ENCODE data around the gene PON2. TPM values are rescaled to one million over a fixed set of nuclear protein-coding genes. Genes with fewer than 3 reads are reported as not detected.

Gene PON2
- total and polyA plus RNA-seq, 2 of the 13 experiments (the other 11 are each of a cell fraction or from before 2014, with no cell fraction given): 202 to 217 TPM

GRCh38 chr7:95470452-95470851, 35.6 kb upstream of the PON2 start (continued):
- TF ChIP-seq, protein P1, sequence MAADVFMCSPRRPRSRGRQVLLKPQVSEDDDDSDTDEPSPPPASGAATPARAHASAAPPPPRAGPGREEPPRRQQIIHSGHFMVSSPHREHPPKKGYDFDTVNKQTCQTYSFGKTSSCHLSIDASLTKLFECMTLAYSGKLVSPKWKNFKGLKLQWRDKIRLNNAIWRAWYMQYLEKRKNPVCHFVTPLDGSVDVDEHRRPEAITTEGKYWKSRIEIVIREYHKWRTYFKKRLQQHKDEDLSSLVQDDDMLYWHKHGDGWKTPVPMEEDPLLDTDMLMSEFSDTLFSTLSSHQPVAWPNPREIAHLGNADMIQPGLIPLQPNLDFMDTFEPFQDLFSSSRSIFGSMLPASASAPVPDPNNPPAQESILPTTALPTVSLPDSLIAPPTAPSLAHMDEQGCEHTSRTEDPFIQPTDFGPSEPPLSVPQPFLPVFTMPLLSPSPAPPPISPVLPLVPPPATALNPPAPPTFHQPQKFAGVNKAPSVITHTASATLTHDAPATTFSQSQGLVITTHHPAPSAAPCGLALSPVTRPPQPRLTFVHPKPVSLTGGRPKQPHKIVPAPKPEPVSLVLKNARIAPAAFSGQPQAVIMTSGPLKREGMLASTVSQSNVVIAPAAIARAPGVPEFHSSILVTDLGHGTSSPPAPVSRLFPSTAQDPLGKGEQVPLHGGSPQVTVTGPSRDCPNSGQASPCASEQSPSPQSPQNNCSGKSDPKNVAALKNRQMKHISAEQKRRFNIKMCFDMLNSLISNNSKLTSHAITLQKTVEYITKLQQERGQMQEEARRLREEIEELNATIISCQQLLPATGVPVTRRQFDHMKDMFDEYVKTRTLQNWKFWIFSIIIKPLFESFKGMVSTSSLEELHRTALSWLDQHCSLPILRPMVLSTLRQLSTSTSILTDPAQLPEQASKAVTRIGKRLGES (CRISPR knock-in tag; IDR thresholded peaks at IDR 0.05; ENCODE audit: borderline replicate concordance): no peak
- no peak for TF ChIP-seq SIX4 (CRISPR knock-in tag; IDR thresholded peaks at IDR 0.05)
- TF ChIP-seq NR2F2 (IDR thresholded peaks at IDR 0.05; ENCODE audit: borderline replicate concordance, low read depth): peak; percentile 39; the same call in 1 of the 2 replicates
- no peak for TF ChIP-seq ZNF792 (CRISPR knock-in tag; IDR thresholded peaks at IDR 0.05)
- no peak for TF ChIP-seq FOXP1 (IDR thresholded peaks at IDR 0.05)
- TF ChIP-seq FOXP1 (CRISPR knock-in tag; IDR thresholded peaks at IDR 0.05): peak; percentile 70; the same call in 1 of the 2 replicates
- no peak for TF ChIP-seq ZNF343 (CRISPR knock-in tag; IDR thresholded peaks at IDR 0.05)
- 0 out of 2 replicates have a peak, but pooled peaks have one; percentile 41 for TF ChIP-seq GATA4 (IDR thresholded peaks at IDR 0.05; ENCODE audit: borderline replicate concordance, low read depth)
- no peak for TF ChIP-seq ZNF710 (CRISPR knock-in tag; IDR thresholded peaks at IDR 0.05; ENCODE audit: borderline replicate concordance)
- TF ChIP-seq FOXA1 (IDR thresholded peaks at IDR 0.05): no peak
- TF ChIP-seq FOXA1 (CRISPR knock-in tag; IDR thresholded peaks at IDR 0.05): peak; percentile 65; the same call in 1 of the 2 replicates
- TF ChIP-seq ERF (CRISPR knock-in tag; IDR thresholded peaks at IDR 0.05): 0 out of 2 replicates have a peak, but pooled peaks have one; percentile 38
- TF ChIP-seq PBX3 (CRISPR knock-in tag; IDR thresholded peaks at IDR 0.05; ENCODE audit: borderline replicate concordance): no peak
- peak; percentile 75 for TF ChIP-seq NCOA2 (CRISPR knock-in tag; IDR thresholded peaks at IDR 0.05)
- 0 out of 2 replicates have a peak, but pooled peaks have one; percentile 10 for TF ChIP-seq SP5 (CRISPR knock-in tag; IDR thresholded peaks at IDR 0.05; ENCODE audit: borderline replicate concordance, low read depth)
- TF ChIP-seq FOSL1 (CRISPR knock-in tag; IDR thresholded peaks at IDR 0.05; ENCODE audit: borderline replicate concordance): no peak
- no peak for TF ChIP-seq MTF1 (CRISPR knock-in tag; IDR thresholded peaks at IDR 0.05)
- peak; percentile 54; the same call in 1 of the 2 replicates for TF ChIP-seq RARA (CRISPR knock-in tag; IDR thresholded peaks at IDR 0.05)
- no peak for TF ChIP-seq WIZ (CRISPR knock-in tag; IDR thresholded peaks at IDR 0.05)
- TF ChIP-seq GFI1 (CRISPR knock-in tag; IDR thresholded peaks at IDR 0.05; ENCODE audit: borderline replicate concordance): 0 out of 2 replicates have a peak, but pooled peaks have one; percentile 26
- 0 out of 2 replicates have a peak, but pooled peaks have one; percentile 19 for TF ChIP-seq MLX (CRISPR knock-in tag; IDR thresholded peaks at IDR 0.05)
- TF ChIP-seq, protein P2, sequence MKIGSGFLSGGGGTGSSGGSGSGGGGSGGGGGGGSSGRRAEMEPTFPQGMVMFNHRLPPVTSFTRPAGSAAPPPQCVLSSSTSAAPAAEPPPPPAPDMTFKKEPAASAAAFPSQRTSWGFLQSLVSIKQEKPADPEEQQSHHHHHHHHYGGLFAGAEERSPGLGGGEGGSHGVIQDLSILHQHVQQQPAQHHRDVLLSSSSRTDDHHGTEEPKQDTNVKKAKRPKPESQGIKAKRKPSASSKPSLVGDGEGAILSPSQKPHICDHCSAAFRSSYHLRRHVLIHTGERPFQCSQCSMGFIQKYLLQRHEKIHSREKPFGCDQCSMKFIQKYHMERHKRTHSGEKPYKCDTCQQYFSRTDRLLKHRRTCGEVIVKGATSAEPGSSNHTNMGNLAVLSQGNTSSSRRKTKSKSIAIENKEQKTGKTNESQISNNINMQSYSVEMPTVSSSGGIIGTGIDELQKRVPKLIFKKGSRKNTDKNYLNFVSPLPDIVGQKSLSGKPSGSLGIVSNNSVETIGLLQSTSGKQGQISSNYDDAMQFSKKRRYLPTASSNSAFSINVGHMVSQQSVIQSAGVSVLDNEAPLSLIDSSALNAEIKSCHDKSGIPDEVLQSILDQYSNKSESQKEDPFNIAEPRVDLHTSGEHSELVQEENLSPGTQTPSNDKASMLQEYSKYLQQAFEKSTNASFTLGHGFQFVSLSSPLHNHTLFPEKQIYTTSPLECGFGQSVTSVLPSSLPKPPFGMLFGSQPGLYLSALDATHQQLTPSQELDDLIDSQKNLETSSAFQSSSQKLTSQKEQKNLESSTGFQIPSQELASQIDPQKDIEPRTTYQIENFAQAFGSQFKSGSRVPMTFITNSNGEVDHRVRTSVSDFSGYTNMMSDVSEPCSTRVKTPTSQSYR (CRISPR knock-in tag; IDR thresholded peaks at IDR 0.05; ENCODE audit: borderline replicate concordance): peak; percentile 36; the same call in 1 of the 2 replicates

All from HepG2 (cell line).